Measurements from ENCODE around the gene NUMA1.
A peak's percentile ranks its signal among the peaks of the same experiment; 100 is the strongest.

Gene NUMA1

GRCh38 chr11:72036687-72037086 is 43.7 kb downstream of the NUMA1 start:
- TF ChIP-seq CTCF (conservative IDR thresholded peaks at IDR 0.05; ENCODE audit: low read length) = no peak
- no peak for DNase-seq (ENCODE audit: low read depth)
- H3K4me3 ChIP-seq (ENCODE audit: low read length) = no peak overlapping the region

GRCh38 chr11:72030472-72031045 is 49.8 kb downstream of the NUMA1 start:
- H3K4me3 ChIP-seq (ENCODE audit: low read length) = no peak overlapping the region
- no peak for TF ChIP-seq CTCF (conservative IDR thresholded peaks at IDR 0.05; ENCODE audit: low read length)
- no peak for DNase-seq (ENCODE audit: low read depth)

GRCh38 chr11:72026090-72026489 is 54.3 kb downstream of the NUMA1 start:
- no peak for DNase-seq (ENCODE audit: low read depth)
- TF ChIP-seq CTCF (conservative IDR thresholded peaks at IDR 0.05; ENCODE audit: low read length) = no peak

GRCh38 chr11:72024069-72024754 is 56.1 kb downstream of the NUMA1 start:
- H3K4me3 ChIP-seq (ENCODE audit: low read length) = no peak overlapping the region
- DNase-seq (ENCODE audit: low read depth) = no peak
- no peak for TF ChIP-seq CTCF (conservative IDR thresholded peaks at IDR 0.05; ENCODE audit: low read length)

More at GRCh38 chr11:72026090-72026489, 54.3 kb downstream of the NUMA1 start:
- no peak overlapping the region for H3K4me3 ChIP-seq (ENCODE audit: low read length)

- H3K4me3 ChIP-seq (ENCODE audit: low read length) = no peak overlapping the region
- no peak for TF ChIP-seq CTCF (conservative IDR thresholded peaks at IDR 0.05; ENCODE audit: low read length)
- DNase-seq (ENCODE audit: low read depth) = no peak
These were observed 57.0 kb downstream of the NUMA1 start for GRCh38 chr11:72023335-72023734.

DNA sequence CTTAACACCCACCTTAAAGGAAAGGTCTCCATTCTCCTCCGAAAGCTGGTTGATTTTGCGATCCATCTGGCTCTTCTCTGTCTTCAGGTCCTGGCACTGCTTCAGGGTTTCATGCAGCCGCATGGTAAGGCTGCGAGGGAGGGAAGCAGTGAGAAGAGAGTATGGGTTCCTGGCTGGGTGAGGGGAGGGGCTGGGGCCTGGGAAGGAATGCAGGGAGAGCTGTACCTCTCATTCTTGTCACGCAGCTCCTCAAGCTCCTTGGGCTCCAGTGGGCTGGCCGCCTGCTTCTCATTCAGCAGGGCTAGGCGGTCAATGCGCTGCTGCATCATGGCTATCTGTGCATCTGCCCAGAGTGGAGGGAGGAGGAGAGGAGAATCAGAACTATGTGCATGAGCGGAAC is 62.2 kb downstream of the NUMA1 start:
- DNase-seq (ENCODE audit: low read depth) = no peak
- no peak for TF ChIP-seq CTCF (conservative IDR thresholded peaks at IDR 0.05; ENCODE audit: low read length)
- no peak overlapping the region for H3K4me3 ChIP-seq (ENCODE audit: low read length)

GRCh38 chr11:72015511-72016061 is 64.8 kb downstream of the NUMA1 start:
- no peak overlapping the region for H3K4me3 ChIP-seq (ENCODE audit: low read length)
- peak; percentile 42 for TF ChIP-seq CTCF (conservative IDR thresholded peaks at IDR 0.05; ENCODE audit: low read length)
- no peak for DNase-seq (ENCODE audit: low read depth)

Measured in AG10803 (cell line).